HG03139 (cell line): ENCODE measurements around the gene STK26.
"Not testable (repeated sequence)": the region's sequence is repeated elsewhere in the genome, so short reads cannot be mapped to it uniquely, and the experiment has no call there.

Experiments
- ATAC-seq: cut with Tn5 transposase; IDR thresholded peaks from one replicate; pipeline ENCODE4 v1.9.1; 2021; ENCODE audit not compliant: unreplicated experiment

The STK26 gene

GRCh38 chrX:132092439-132093065 lies 69.5 kb downstream of the STK26 start:
- ATAC-seq, result no peak

GRCh38 chrX:132093239-132093860 lies 70.2 kb downstream of the STK26 start:
- ATAC-seq, result no peak

GRCh38 chrX:132094164-132094563 lies 71.1 kb downstream of the STK26 start:
- no peak for ATAC-seq

GRCh38 chrX:132098704-132099103 lies 75.6 kb downstream of the STK26 start:
- ATAC-seq, result not testable (repeated sequence)

- ATAC-seq, result no peak
Measured at GRCh38 chrX:132101206-132101605, 78.1 kb downstream of the STK26 start.

GRCh38 chrX:132101799-132102198 lies 78.7 kb downstream of the STK26 start:
- no peak for ATAC-seq

- ATAC-seq, result no peak
Measured at GRCh38 chrX:132107291-132107690, 84.2 kb downstream of the STK26 start.

- no peak for ATAC-seq
Measured at GRCh38 chrX:132114607-132115006, 91.5 kb downstream of the STK26 start.

GRCh38 chrX:132115792-132116191 lies 92.7 kb downstream of the STK26 start:
- ATAC-seq, result no peak

- ATAC-seq, result no peak
Measured at GRCh38 chrX:132118358-132118757, 95.3 kb downstream of the STK26 start.

GRCh38 chrX:132119283-132119682 lies 96.2 kb downstream of the STK26 start:
- ATAC-seq, result no peak

- ATAC-seq, result no peak
Measured at GRCh38 chrX:132119821-132120515, 96.9 kb downstream of the STK26 start.

GRCh38 chrX:132120913-132121312 lies 97.8 kb downstream of the STK26 start:
- ATAC-seq, result no peak
